Left ventricle myocardium inferior (tissue), 1 donor: ENCODE measurements around the gene MESP1. TPM values are rescaled to one million over a fixed set of nuclear protein-coding genes. Genes with fewer than 3 reads are reported as not detected.
"Not testable (repeated sequence)": the region's sequence is repeated elsewhere in the genome, so short reads cannot be mapped to it uniquely, and the experiment has no call there.

Experiments
- DNase-seq: peaks from one replicate; pipeline ENCODE4 v3.0.0-alpha.2; 2020
- H3K27ac ChIP-seq: fragments of 200-600 bp; replicated peaks from 2 replicates; pipeline ENCODE4 v1.8.0; 2021
- H3K27me3 ChIP-seq: fragments of 200-600 bp; 2 replicates; pipeline ENCODE4 v1.8.0; 2021; ENCODE audit warnings: low read depth
- H3K36me3 ChIP-seq: fragments of 200-600 bp; 2 replicates; pipeline ENCODE4 v1.8.0; 2021
- H3K4me1 ChIP-seq: fragments of 200-600 bp; 2 replicates; pipeline ENCODE4 v1.8.0; 2021
- H3K4me3 ChIP-seq: fragments of 200-600 bp; 2 replicates; pipeline ENCODE4 v1.8.0; 2021; ENCODE audit warnings: mild to moderate bottlenecking, moderate library complexity
- H3K9me3 ChIP-seq: fragments of 200-600 bp; replicated peaks from 2 replicates; pipeline ENCODE4 v1.8.0; 2021
- CTCF ChIP-seq: fragments of 200-600 bp; IDR thresholded peaks from 2 replicates; pipeline ENCODE4 v1.8.0; 2021; ENCODE audit warnings: antibody characterized with exemption, mild to moderate bottlenecking, borderline replicate concordance
- intact Hi-C: fragments of 100-400 bp; cut with micrococcal nuclease; formaldehyde crosslinking; loops from one replicate; pipeline ENCODE4 v1.11.0; 2022
- total RNA-seq: library from RNA; stranded (reverse); fragmentation: NEBNext Ultra II Directional; extraction: Animal tissue kit (Norgen Biotek cat#: 25700); gene quantifications from one replicate; pipeline ENCODE4 v1.2.1, GENCODE V29; 2021
- donor health status: DM: no; HTN: yes; CAD: no; lungs with severe emphysema.

Gene MESP1
- total RNA-seq, 1 donor from 2014 or later, result 8.4 TPM

- DNase-seq, result no peak
- Histone ChIP-seq H3K36me3 (peaks cover 6% of the 10 kb centered on the region), H3K4me1 (no peaks in the 10 kb centered on the region), H3K9me3 (peaks cover 21% of the 10 kb centered on the region), H3K4me3 (no peak overlapping the region), H3K27me3 (no peaks in the 10 kb centered on the region), H3K27ac (no peak overlapping the region)
- TF ChIP-seq CTCF, result no peak
- intact Hi-C loops, result no loop called here
Observed at GRCh38 chr15:89783111-89783860, 32.2 kb upstream of the MESP1 start.

- intact Hi-C loops, H3K27ac ChIP-seq, H3K4me1 ChIP-seq, H3K4me3 ChIP-seq, DNase-seq, H3K27me3 ChIP-seq, H3K36me3 ChIP-seq: not testable (repeated sequence)
- H3K9me3 ChIP-seq, result peaks cover 14% of the 10 kb centered on the region
Observed at GRCh38 chr15:89782619-89782950, 31.5 kb upstream of the MESP1 start.

- Histone ChIP-seq H3K4me1 (peaks cover under 1% of the 10 kb centered on the region), H3K4me3 (no peak overlapping the region), H3K27ac (no peak overlapping the region), H3K9me3 (peaks cover 8% of the 10 kb centered on the region), H3K36me3 (no peaks in the 10 kb centered on the region), H3K27me3 (no peaks in the 10 kb centered on the region)
- DNase-seq, result no peak
- TF ChIP-seq CTCF, result no peak
- intact Hi-C loops, result no loop called here
Observed at GRCh38 chr15:89781891-89782618, 31.0 kb upstream of the MESP1 start.

- peaks cover 11% of the 10 kb centered on the region for H3K4me1 ChIP-seq
- no peaks in the 10 kb centered on the region for H3K9me3 ChIP-seq
- no peak for TF ChIP-seq CTCF
- H3K27me3 ChIP-seq, result no peaks in the 10 kb centered on the region
- H3K27ac ChIP-seq, result no peak overlapping the region
- DNase-seq, result no peak
- intact Hi-C loops, result no loop called here
- no peak overlapping the region for H3K4me3 ChIP-seq
- H3K36me3 ChIP-seq, result no peaks in the 10 kb centered on the region
Observed at GRCh38 chr15:89781055-89781454, 30.0 kb upstream of the MESP1 start.

GRCh38 chr15:89780601-89781000 is 29.6 kb upstream of the MESP1 start:
- Histone ChIP-seq H3K27me3 (no peaks in the 10 kb centered on the region), H3K27ac (no peak overlapping the region), H3K4me1 (peaks cover 15% of the 10 kb centered on the region), H3K4me3 (no peak overlapping the region), H3K9me3 (no peaks in the 10 kb centered on the region), H3K36me3 (no peaks in the 10 kb centered on the region)
- TF ChIP-seq CTCF, result no peak
- intact Hi-C loops, result no loop called here
- DNase-seq, result no peak

GRCh38 chr15:89778861-89779260 is 27.8 kb upstream of the MESP1 start:
- intact Hi-C loops, result no loop called here
- peaks cover 15% of the 10 kb centered on the region for H3K4me1 ChIP-seq
- H3K9me3 ChIP-seq, result no peaks in the 10 kb centered on the region
- no peak overlapping the region for H3K27ac ChIP-seq
- TF ChIP-seq CTCF, result no peak
- no peak for DNase-seq
- H3K4me3 ChIP-seq, result no peak overlapping the region
- H3K27me3 ChIP-seq, result no peaks in the 10 kb centered on the region
- H3K36me3 ChIP-seq, result no peaks in the 10 kb centered on the region
